HepG2 (cell line): ENCODE results near the gene CMTM3. TPM values are rescaled to one million over a fixed set of nuclear protein-coding genes. Genes with fewer than 3 reads are reported as not detected.

ENCODE experiments used
- ARID5B ChIP-seq: IDR thresholded peaks from 2 replicates; pipeline ENCODE4 v1.4.0; 2020; ENCODE audit warnings: mild to moderate bottlenecking, missing genetic modification reagents
- GLI4 ChIP-seq: sonication (generic); formaldehyde crosslinking; IDR thresholded peaks from 2 replicates; pipeline ENCODE4 v1.5.1; 2020; ENCODE audit warnings: missing genetic modification reagents, mild to moderate bottlenecking, moderate library complexity, borderline replicate concordance
- HNF4A ChIP-seq: sonication (generic); formaldehyde crosslinking; IDR thresholded peaks from 2 replicates; pipeline ENCODE4 v1.4.0; 2020; ENCODE audit warnings: missing genetic modification reagents
- KDM2A ChIP-seq: sonication (generic); formaldehyde crosslinking; IDR thresholded peaks from 2 replicates; pipeline ENCODE4 v1.4.0; 2020; ENCODE audit warnings: low read depth, missing genetic modification reagents, borderline replicate concordance
- KDM4B ChIP-seq: sonication (generic); formaldehyde crosslinking; IDR thresholded peaks from 2 replicates; pipeline ENCODE4 v1.4.0; 2020; ENCODE audit warnings: missing genetic modification reagents
- TIGD3 ChIP-seq: sonication (generic); formaldehyde crosslinking; IDR thresholded peaks from 2 replicates; pipeline ENCODE4 v1.5.1; 2020; ENCODE audit warnings: mild to moderate bottlenecking, missing genetic modification reagents, borderline replicate concordance
- ZNF510 ChIP-seq: sonication (generic); formaldehyde crosslinking; IDR thresholded peaks from 2 replicates; pipeline ENCODE4 v1.4.0; 2020; ENCODE audit warnings: low read depth, mild to moderate bottlenecking, missing genetic modification reagents
- ZNF7 ChIP-seq: IDR thresholded peaks from 2 replicates; pipeline ENCODE4 v1.6.1; 2016; ENCODE audit warnings: missing biosample characterization, missing genetic modification reagents
- ZNF703 ChIP-seq: sonication (generic); formaldehyde crosslinking; IDR thresholded peaks from 2 replicates; pipeline ENCODE4 v1.5.1; 2020; ENCODE audit warnings: missing genetic modification reagents, mild to moderate bottlenecking, moderate library complexity, borderline replicate concordance
- ZNF737 ChIP-seq: sonication (generic); formaldehyde crosslinking; IDR thresholded peaks from 2 replicates; pipeline ENCODE4 v1.5.0; 2020; ENCODE audit warnings: missing genetic modification reagents, mild to moderate bottlenecking, borderline replicate concordance
- polyA plus RNA-seq, 8 experiments: library from polyadenylated mRNA; depleted of rRNA in 3 of 8; stranded (reverse) in 7 of 8; unstranded in 1 of 8; fragments of >200 nt; fragmentation: Illumina TruSeq in 4 of 8; extraction: Trizol in 4 of 8; gene quantifications; 2 replicates each; pipeline versions ENCODE4 v1.2.1 to v1.2.3, GENCODE V29; 2011 to 2016; ENCODE audit warnings: low read depth in 4 of 8, missing spikeins in 1 of 8, mixed read lengths in 1 of 8; ENCODE audit not compliant: insufficient read depth in 1 of 8
- total RNA-seq, 5 experiments: library from RNA; depleted of rRNA; stranded (reverse); fragments of >200 nt; fragmentation: Illumina TruSeq; extraction: Trizol; gene quantifications; 2 replicates each; pipeline ENCODE4 v1.2.3, GENCODE V29; 2016; ENCODE audit warnings: low read depth in 1 of 5
- TF ChIP-seq, protein P1 (sequence below): sonication (generic); formaldehyde crosslinking; IDR thresholded peaks from 2 replicates; pipeline ENCODE4 v1.5.1; 2020; ENCODE audit warnings: missing genetic modification reagents, mild to moderate bottlenecking, borderline replicate concordance
- TF ChIP-seq, protein P2 (sequence below): sonication (generic); formaldehyde crosslinking; conservative IDR thresholded peaks from 2 replicates; pipeline ENCODE4 v1.4.0; 2020; ENCODE audit warnings: mild to moderate bottlenecking, missing genetic modification reagents, moderate library complexity
- TF ChIP-seq, protein P3 (sequence below): sonication (generic); formaldehyde crosslinking; IDR thresholded peaks from 2 replicates; pipeline ENCODE4 v1.4.0; 2020; ENCODE audit warnings: missing genetic modification reagents, mild to moderate bottlenecking, borderline replicate concordance

Gene CMTM3
- total and polyA plus RNA-seq, 2 of the 13 experiments (the other 11 are each of a cell fraction or from before 2014, with no cell fraction given) = 29.2 to 48.7 TPM

GRCh38 chr16:66604376-66605176, at the start of gene CMTM3 (continued):
- TF ChIP-seq ZNF7 (no peak), KDM4B (CRISPR knock-in tag) (no peak), ZNF703 (CRISPR knock-in tag) (no peak), HNF4A (CRISPR knock-in tag) (no peak), TIGD3 (CRISPR knock-in tag) (no peak), GLI4 (CRISPR knock-in tag) (no peak), ZNF737 (no peak), ZNF510 (no peak), KDM2A (no peak; the same call in none of the 2 replicates), ARID5B (CRISPR knock-in tag) (no peak)
- TF ChIP-seq, protein P1, sequence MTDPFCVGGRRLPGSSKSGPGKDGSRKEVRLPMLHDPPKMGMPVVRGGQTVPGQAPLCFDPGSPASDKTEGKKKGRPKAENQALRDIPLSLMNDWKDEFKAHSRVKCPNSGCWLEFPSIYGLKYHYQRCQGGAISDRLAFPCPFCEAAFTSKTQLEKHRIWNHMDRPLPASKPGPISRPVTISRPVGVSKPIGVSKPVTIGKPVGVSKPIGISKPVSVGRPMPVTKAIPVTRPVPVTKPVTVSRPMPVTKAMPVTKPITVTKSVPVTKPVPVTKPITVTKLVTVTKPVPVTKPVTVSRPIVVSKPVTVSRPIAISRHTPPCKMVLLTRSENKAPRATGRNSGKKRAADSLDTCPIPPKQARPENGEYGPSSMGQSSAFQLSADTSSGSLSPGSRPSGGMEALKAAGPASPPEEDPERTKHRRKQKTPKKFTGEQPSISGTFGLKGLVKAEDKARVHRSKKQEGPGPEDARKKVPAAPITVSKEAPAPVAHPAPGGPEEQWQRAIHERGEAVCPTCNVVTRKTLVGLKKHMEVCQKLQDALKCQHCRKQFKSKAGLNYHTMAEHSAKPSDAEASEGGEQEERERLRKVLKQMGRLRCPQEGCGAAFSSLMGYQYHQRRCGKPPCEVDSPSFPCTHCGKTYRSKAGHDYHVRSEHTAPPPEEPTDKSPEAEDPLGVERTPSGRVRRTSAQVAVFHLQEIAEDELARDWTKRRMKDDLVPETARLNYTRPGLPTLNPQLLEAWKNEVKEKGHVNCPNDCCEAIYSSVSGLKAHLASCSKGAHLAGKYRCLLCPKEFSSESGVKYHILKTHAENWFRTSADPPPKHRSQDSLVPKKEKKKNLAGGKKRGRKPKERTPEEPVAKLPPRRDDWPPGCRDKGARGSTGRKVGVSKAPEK (CRISPR knock-in tag) = no peak
- TF ChIP-seq, protein P2, sequence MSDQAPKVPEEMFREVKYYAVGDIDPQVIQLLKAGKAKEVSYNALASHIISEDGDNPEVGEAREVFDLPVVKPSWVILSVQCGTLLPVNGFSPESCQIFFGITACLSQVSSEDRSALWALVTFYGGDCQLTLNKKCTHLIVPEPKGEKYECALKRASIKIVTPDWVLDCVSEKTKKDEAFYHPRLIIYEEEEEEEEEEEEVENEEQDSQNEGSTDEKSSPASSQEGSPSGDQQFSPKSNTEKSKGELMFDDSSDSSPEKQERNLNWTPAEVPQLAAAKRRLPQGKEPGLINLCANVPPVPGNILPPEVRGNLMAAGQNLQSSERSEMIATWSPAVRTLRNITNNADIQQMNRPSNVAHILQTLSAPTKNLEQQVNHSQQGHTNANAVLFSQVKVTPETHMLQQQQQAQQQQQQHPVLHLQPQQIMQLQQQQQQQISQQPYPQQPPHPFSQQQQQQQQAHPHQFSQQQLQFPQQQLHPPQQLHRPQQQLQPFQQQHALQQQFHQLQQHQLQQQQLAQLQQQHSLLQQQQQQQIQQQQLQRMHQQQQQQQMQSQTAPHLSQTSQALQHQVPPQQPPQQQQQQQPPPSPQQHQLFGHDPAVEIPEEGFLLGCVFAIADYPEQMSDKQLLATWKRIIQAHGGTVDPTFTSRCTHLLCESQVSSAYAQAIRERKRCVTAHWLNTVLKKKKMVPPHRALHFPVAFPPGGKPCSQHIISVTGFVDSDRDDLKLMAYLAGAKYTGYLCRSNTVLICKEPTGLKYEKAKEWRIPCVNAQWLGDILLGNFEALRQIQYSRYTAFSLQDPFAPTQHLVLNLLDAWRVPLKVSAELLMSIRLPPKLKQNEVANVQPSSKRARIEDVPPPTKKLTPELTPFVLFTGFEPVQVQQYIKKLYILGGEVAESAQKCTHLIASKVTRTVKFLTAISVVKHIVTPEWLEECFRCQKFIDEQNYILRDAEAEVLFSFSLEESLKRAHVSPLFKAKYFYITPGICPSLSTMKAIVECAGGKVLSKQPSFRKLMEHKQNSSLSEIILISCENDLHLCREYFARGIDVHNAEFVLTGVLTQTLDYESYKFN (CRISPR knock-in tag) = no peak
- TF ChIP-seq, protein P3, sequence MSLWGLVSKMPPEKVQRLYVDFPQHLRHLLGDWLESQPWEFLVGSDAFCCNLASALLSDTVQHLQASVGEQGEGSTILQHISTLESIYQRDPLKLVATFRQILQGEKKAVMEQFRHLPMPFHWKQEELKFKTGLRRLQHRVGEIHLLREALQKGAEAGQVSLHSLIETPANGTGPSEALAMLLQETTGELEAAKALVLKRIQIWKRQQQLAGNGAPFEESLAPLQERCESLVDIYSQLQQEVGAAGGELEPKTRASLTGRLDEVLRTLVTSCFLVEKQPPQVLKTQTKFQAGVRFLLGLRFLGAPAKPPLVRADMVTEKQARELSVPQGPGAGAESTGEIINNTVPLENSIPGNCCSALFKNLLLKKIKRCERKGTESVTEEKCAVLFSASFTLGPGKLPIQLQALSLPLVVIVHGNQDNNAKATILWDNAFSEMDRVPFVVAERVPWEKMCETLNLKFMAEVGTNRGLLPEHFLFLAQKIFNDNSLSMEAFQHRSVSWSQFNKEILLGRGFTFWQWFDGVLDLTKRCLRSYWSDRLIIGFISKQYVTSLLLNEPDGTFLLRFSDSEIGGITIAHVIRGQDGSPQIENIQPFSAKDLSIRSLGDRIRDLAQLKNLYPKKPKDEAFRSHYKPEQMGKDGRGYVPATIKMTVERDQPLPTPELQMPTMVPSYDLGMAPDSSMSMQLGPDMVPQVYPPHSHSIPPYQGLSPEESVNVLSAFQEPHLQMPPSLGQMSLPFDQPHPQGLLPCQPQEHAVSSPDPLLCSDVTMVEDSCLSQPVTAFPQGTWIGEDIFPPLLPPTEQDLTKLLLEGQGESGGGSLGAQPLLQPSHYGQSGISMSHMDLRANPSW (CRISPR knock-in tag) = no peak
